ENCODE data around the gene RGS17. TPM values are rescaled to one million over a fixed set of nuclear protein-coding genes. Genes with fewer than 3 reads are reported as not detected.

The RGS17 gene
- total RNA-seq, 1 donor from 2014 or later = 8.1 TPM

DNA sequence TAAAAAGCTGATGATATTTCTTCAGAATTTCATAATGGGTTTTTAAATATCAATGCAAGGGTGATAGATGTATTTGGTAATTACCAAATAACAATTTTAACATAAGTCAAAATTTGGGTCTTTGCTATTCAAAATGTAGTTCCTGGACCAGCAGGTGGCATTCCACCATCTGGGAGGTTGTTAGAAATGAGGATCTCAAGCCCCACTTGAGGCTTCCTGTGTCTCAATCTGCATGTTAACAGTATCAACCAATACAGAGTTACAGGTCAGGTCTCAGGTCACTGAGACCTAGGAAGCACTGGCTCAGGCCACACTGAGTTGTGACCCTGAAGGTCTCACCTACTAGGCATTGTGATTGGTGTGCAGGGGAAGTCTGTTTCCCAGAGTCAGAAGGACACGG is 71.3 kb downstream of the RGS17 start:
- Histone ChIP-seq H3F3A (ENCODE audit: low read depth) (no peaks in the 10 kb centered on the region), H4K20me1 (ENCODE audit: low read depth) (no peaks in the 10 kb centered on the region), H3K4me1 (peaks cover 3% of the 10 kb centered on the region), H3K27ac (no peak overlapping the region), H3K4me3 (no peak overlapping the region), H3K36me3 (peaks cover 6% of the 10 kb centered on the region), H2AFZ (replicated peaks) (no peak overlapping the region), H3K4me2 (no peak overlapping the region), H3K9ac (no peak overlapping the region), H3K9me3 (ENCODE audit: low read depth) (peaks cover 8% of the 10 kb centered on the region), H3K79me2 (ENCODE audit: low read depth) (no peaks in the 10 kb centered on the region), H3K27me3 (no peaks in the 10 kb centered on the region)
- no peak for DNase-seq (ENCODE audit: low spot score)
- Mint-ChIP-seq H3K4me1 (peaks cover 16% of the 10 kb centered on the region), H3K9me3 (peaks cover 16% of the 10 kb centered on the region), H3K36me3 (peaks cover 8% of the 10 kb centered on the region), H3K27ac (no peak overlapping the region), H3K4me3 (no peak overlapping the region), H3K27me3 (ENCODE audit: insufficient read depth, low read depth) (peaks cover 2% of the 10 kb centered on the region)
- no peak for TF ChIP-seq EZH2phosphoT487 (IDR thresholded peaks at IDR 0.05)
- TF ChIP-seq, protein P1, sequence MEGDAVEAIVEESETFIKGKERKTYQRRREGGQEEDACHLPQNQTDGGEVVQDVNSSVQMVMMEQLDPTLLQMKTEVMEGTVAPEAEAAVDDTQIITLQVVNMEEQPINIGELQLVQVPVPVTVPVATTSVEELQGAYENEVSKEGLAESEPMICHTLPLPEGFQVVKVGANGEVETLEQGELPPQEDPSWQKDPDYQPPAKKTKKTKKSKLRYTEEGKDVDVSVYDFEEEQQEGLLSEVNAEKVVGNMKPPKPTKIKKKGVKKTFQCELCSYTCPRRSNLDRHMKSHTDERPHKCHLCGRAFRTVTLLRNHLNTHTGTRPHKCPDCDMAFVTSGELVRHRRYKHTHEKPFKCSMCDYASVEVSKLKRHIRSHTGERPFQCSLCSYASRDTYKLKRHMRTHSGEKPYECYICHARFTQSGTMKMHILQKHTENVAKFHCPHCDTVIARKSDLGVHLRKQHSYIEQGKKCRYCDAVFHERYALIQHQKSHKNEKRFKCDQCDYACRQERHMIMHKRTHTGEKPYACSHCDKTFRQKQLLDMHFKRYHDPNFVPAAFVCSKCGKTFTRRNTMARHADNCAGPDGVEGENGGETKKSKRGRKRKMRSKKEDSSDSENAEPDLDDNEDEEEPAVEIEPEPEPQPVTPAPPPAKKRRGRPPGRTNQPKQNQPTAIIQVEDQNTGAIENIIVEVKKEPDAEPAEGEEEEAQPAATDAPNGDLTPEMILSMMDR (IDR thresholded peaks at IDR 0.05) = no peak
- TF ChIP-seq EZH2 (IDR thresholded peaks at IDR 0.05) = no peak

DNA sequence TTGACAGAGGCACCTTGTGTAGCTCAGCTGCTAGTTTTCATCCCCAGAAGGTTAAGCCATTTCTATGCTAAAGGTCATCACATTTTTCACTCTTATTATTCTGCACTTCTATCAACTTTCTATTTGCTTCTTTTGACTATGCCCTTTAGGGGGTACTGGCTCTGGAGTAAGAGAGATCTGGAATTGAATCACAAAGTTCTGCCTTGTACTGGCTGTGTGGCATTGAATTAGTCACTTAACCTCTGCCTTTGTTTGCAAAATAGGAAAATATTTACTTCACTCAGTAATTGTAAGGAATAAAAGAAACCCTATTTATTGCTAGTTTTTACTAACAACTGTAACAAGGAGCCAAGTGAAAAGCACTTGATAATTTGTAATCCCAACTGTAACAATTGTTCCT is 71.8 kb downstream of the RGS17 start:
- no peak for DNase-seq (ENCODE audit: low spot score)
- H3K4me3 ChIP-seq = no peak overlapping the region

DNA sequence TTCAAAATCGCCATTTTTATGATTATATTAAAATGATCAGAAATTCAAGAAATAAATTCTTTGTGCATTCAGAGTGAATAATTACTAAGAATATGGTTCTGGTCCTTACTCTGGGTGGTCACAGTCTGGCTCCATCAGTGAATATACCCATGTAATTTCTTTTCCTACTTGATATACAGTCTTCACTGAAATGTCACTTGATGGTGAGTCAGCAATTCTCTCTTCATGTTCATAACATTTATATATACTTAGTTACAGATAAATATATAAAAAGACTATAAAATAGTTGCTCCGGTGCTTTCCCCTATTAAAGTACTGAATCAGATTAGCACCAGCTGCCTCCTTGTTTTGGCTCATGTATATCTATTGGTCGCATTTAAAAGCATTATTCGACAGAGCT is 72.2 kb downstream of the RGS17 start:
- H3K4me1 ChIP-seq = peaks cover 3% of the 10 kb centered on the region
- no peaks in the 10 kb centered on the region for H3K27me3 ChIP-seq
- peaks cover 2% of the 10 kb centered on the region for H3K27me3 Mint-ChIP-seq (ENCODE audit: insufficient read depth, low read depth)
- peaks cover 6% of the 10 kb centered on the region for H3K36me3 ChIP-seq
- H4K20me1 ChIP-seq (ENCODE audit: low read depth) = no peaks in the 10 kb centered on the region
- H3K4me1 Mint-ChIP-seq = peaks cover 16% of the 10 kb centered on the region
- H3K9ac ChIP-seq = no peak overlapping the region
- H3K36me3 Mint-ChIP-seq = peaks cover 10% of the 10 kb centered on the region
- peaks cover 13% of the 10 kb centered on the region for H3K9me3 Mint-ChIP-seq
- no peak for DNase-seq (ENCODE audit: low spot score)
- no peak overlapping the region for H3K27ac Mint-ChIP-seq
- no peaks in the 10 kb centered on the region for H3K79me2 ChIP-seq (ENCODE audit: low read depth)
- no peak overlapping the region for H3K4me3 Mint-ChIP-seq
- no peaks in the 10 kb centered on the region for H3F3A ChIP-seq (ENCODE audit: low read depth)
- H3K4me3 ChIP-seq = no peak overlapping the region
- TF ChIP-seq, protein P1 (IDR thresholded peaks at IDR 0.05) = no peak
- no peak for TF ChIP-seq EZH2 (IDR thresholded peaks at IDR 0.05)
- no peak for TF ChIP-seq EZH2phosphoT487 (IDR thresholded peaks at IDR 0.05)
- H3K4me2 ChIP-seq = no peak overlapping the region
- peaks cover 7% of the 10 kb centered on the region for H3K9me3 ChIP-seq (ENCODE audit: low read depth)
- no peak overlapping the region for H3K27ac ChIP-seq
- H2AFZ ChIP-seq (replicated peaks) = no peak overlapping the region

More for the DNA sequence above, 71.8 kb downstream of the RGS17 start:
- H3K79me2 ChIP-seq (ENCODE audit: low read depth) = no peaks in the 10 kb centered on the region
- no peak overlapping the region for H2AFZ ChIP-seq (replicated peaks)
- peaks cover 16% of the 10 kb centered on the region for H3K4me1 Mint-ChIP-seq
- H3K4me2 ChIP-seq = no peak overlapping the region
- no peak overlapping the region for H3K9ac ChIP-seq
- H3K27me3 ChIP-seq = no peaks in the 10 kb centered on the region
- peaks cover 2% of the 10 kb centered on the region for H3K27me3 Mint-ChIP-seq (ENCODE audit: insufficient read depth, low read depth)
- H3K36me3 ChIP-seq = peaks cover 6% of the 10 kb centered on the region
- peaks cover 8% of the 10 kb centered on the region for H3K9me3 ChIP-seq (ENCODE audit: low read depth)
- H3K4me3 Mint-ChIP-seq = no peak overlapping the region
- no peak overlapping the region for H3K27ac Mint-ChIP-seq
- H3K36me3 Mint-ChIP-seq = peaks cover 10% of the 10 kb centered on the region
- peaks cover 3% of the 10 kb centered on the region for H3K4me1 ChIP-seq
- peaks cover 16% of the 10 kb centered on the region for H3K9me3 Mint-ChIP-seq
- TF ChIP-seq EZH2phosphoT487 (IDR thresholded peaks at IDR 0.05) = no peak
- no peak for TF ChIP-seq EZH2 (IDR thresholded peaks at IDR 0.05)
- TF ChIP-seq, protein P1 (IDR thresholded peaks at IDR 0.05) = no peak
- no peak overlapping the region for H3K27ac ChIP-seq
- H3F3A ChIP-seq (ENCODE audit: low read depth) = no peaks in the 10 kb centered on the region
- H4K20me1 ChIP-seq (ENCODE audit: low read depth) = no peaks in the 10 kb centered on the region
